HG02870 (cell line): ENCODE measurements around the gene GTPBP10.
"Not testable (repeated sequence)": the region's sequence is repeated elsewhere in the genome, so short reads cannot be mapped to it uniquely, and the experiment has no call there.

Experiments
- ATAC-seq: cut with Tn5 transposase; IDR thresholded peaks from one replicate; pipeline ENCODE4 v1.9.1; 2021; ENCODE audit warnings: mild to moderate bottlenecking, moderate library complexity; ENCODE audit not compliant: unreplicated experiment

GTPBP10 gene, protein sequence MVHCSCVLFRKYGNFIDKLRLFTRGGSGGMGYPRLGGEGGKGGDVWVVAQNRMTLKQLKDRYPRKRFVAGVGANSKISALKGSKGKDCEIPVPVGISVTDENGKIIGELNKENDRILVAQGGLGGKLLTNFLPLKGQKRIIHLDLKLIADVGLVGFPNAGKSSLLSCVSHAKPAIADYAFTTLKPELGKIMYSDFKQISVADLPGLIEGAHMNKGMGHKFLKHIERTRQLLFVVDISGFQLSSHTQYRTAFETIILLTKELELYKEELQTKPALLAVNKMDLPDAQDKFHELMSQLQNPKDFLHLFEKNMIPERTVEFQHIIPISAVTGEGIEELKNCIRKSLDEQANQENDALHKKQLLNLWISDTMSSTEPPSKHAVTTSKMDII

DNA sequence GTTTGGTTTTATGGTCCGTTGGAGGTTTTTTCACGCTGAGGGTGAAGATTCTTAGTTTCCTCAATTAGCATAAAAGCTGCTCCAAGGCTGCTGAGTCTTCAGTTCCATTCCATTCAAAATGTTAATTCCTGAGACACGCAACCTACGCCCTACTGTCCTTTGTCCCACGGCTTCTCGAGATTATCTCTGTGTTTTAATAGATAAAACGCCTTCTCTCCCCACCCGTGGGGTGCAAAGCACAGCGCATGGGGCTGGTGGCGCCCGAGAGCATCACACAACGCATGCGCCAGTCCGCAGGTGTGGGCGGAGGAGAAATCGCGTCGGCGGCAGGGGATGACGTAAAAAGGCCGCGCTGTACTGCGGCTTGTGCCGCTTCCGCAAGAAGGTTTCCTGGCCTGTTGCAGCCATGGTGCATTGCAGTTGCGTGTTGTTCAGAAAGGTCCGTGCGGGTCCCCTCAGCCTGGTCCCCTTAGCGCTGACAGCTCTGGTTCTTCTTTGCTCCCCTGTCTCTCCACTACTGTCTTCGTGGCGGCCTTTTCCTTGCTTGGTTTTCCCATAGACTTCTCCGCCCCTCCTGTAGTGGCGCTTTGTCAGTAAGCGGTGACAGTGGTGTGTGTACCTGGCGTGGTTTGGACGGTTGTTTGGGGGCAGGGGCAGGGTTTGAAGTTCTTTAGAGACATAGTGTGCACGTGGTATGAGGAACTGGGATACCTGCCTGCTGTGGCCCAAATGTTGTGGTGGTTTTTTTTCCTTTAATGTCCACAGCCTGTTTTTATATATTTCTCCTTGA is at the start of gene GTPBP10:
TSS of gene GTPBP10 (plus strand) at position 381 of the 790 bp plus-strand sequence. CDS start at position 407, 26 bp downstream.
- peak; percentile 94 for ATAC-seq

DNA sequence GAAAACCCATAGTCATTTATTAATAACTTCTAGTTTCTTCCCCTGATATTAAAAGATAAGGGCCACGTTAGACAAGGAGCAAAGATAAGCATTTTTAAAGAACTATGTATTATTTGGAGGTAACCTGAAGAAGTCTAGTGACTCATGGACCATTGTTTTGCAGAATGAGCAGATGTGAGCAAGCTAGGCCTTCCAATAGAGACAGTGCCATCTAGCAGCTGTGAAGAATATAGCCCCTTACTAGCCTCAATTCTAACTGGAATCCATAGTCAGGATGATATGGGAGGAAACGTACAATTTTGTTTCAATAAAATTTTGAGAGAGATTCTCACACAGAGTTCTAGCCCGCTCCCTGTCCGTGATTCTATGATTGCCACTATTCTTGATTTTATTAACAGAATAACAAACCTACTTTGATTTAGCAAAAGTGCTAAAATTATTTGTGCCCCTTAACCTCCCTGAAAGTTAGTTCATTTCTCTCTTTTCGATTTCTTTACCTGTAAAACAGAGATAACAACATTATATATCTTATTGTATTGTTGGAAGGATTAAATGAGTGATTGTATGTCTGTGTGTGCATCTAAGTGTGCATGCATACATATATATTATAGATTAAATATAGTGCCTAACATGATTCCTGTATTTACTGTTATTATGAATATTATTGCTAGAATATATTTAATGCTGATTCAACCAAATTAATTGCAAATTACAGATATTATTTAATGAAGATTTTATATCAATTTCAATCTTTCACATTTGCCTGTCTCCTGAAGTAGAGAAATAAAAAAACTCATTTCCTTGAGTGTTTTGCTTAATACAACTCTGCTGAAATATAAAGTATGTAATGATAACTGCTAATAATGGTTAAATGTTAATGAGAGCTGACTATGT is 48.1 kb upstream of the GTPBP10 start:
- ATAC-seq: peak; percentile 85

DNA sequence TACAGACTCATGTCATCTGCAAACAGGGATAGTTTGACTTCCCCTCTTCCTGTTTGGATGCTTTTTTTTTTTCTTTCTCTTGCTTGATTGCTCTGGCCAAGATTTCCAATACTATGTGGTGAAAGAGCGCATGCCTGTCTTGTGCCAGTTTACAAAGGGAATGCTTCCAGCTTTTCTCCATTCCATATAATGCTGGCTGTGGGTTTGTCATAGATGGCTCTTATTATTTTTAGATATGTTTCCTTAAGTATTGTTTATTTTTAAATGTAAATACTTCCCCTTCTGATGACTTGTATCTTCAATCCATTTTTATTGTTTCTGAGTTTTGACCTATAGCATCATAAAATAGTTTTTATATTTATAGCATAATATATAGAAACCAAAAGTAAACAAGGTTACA is 43.3 kb upstream of the GTPBP10 start:
- no peak for ATAC-seq

DNA sequence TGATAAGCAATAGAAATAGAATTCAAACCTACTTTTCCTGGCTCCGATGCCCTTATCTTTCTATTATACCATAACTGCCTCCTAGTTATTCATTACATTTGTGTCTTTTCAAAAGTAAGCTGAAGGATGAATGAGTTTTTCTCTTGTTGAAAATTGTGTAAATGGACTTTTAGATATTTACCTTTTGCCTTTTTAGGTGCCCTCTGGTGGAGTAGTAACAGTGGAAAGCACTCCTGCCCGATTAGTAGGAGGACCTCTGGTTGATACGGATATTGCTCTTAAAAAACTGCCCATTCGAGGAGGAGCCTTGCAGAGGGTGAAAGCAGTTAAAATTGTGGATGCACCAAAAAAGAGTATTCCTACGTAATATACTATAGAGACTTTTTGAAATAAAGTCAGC is 36.6 kb upstream of the GTPBP10 start:
- ATAC-seq: no peak

DNA sequence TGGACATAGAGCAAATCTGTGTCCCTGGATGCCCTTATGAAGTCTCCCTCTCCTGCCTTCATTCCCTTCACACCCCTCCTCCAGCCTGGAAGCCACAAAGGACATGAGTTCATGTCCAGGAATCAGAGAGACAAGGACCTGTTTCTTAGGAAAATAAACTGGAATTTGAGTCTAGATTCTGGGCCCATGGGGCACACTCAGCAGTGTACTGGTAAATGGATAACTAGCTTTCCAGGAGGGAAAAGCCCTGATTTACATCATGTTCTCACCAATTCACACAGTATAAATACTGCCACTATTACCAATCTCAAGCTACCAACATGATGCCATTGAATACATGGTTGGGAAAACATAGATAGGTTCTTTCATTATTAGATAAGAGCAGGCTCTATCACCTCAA is 35.3 kb upstream of the GTPBP10 start:
- no peak for ATAC-seq

DNA sequence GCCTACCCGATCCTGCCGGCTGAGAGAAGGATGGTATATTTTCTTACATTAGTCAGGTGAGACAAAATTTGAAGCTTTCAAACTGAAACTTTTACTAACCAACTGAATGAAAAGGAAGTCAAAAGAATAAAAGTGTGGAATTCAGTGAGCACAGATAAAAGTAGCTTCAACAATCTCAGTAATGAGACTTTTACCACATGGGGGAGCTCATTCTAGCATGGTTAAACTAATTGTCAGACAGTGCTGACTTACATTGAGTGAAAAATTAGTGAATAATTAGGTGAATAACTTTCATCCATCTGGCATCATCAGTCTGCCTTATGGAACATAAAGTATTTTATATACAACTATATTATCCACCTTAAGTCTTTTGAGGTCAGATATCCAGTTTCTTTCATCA is 33.8 kb upstream of the GTPBP10 start:
- ATAC-seq: no peak

DNA sequence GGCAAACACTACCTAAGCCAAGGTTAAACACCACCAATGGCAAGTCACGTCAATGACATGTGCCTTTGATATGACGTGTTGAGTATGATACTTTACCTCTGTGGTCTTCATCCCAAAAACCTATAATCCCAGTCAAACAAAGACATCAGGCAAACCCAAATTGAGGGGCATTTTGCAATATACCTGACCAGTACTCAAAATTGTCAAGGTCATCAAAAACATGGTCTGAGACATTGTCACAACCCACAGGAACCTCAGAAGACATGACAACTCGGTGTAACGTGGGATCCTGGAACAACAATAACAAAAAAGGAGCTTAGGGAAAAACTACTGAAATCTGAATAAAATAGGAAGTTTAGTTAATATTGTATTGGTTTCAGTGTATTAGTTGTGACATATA is 32.6 kb upstream of the GTPBP10 start:
- ATAC-seq: no peak

DNA sequence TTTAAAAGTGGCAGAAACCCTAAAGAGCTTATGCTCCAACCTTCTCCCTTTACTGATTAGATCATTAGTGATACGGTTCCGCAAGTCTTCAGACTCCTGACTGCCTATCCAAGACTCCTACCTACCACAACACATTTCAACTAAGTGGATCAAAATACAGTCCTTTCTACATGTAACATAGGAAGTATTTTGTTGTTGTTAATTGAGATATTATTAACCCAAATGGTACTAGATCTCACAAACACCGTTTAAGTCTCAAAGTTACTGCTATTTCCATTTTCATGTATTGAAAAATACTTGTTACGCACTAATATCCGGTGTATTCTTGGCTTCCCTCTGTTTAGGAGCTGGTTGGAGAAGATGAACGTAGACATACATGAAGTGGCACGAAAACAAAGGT is 26.5 kb upstream of the GTPBP10 start:
- ATAC-seq: no peak

DNA sequence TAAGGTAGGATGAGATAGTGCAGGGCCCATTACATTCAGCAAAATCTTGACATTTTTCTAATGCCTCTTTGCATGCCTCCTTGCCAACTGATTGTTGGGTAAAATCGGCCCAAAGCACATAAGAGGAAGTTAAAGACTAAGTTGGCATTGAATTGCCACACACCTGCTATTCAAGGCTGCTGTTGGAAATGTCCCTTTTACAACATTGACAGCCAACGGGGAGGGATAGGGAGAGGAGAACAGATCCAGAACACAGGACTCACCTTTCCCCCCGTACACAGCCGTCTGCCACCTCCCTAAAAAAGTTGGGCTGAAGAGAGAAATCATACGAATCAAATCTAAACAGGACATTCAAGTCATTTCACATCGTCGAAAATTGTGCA is 26.1 kb upstream of the GTPBP10 start:
- ATAC-seq: no peak

DNA sequence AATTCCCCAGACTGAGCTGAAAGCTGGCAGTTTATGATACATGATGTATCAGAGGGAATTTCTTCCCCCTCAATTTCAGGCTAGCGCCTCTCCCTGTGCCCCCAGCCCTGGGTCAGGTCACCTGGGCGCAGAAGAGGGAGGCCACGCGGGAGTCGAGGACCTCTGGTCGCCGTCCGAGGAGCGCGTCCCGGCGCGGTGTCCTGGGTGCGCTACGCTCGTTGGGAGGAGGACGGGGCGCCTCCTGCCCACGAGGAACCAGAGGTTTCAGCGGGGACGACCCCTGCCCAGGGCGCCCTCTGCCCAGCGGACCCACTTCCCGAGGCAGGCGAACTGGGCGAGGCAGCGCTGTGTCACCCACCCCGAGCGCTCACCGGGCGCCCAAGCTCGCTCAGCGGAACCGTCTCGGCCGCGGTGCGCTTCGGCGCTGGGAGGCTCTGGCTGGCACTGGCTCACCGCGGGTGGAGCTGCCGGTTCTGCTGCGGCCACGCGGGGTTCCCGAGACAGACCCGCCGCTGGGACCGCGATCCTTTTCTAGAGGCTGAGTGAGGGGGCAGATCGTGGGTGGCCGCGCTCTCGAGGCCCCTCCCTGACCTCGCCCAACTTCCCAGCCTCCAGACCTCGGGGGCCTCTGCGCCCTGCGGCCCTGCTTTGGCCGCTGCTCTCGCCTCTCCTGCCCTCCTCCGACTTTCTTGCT is 25.6 kb upstream of the GTPBP10 start, which contains the start of gene FAM237B:
TSS of gene FAM237B (minus strand) at position 504 of the 694 bp plus-strand sequence. CDS start 1,556 bp downstream, outside the sequence.
- ATAC-seq: no peak

DNA sequence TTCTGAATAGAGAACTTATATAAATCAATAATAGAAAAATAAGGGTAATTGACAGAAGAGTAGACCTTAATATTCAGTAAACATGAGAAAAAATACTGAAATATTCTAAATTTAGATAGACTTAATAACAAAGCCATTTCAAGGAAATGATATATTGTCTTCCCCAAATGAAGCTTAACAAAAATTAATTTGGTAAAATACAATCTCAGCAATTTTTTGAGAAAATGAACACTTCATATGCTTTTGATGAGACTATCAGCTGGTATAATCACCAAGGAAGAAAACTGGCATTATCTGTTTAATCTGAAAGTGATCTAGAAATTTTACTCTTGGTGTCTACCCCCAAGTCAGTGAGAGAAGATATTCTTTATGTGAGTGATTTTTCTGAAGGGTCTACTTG is 23.7 kb upstream of the GTPBP10 start:
- no peak for ATAC-seq

DNA sequence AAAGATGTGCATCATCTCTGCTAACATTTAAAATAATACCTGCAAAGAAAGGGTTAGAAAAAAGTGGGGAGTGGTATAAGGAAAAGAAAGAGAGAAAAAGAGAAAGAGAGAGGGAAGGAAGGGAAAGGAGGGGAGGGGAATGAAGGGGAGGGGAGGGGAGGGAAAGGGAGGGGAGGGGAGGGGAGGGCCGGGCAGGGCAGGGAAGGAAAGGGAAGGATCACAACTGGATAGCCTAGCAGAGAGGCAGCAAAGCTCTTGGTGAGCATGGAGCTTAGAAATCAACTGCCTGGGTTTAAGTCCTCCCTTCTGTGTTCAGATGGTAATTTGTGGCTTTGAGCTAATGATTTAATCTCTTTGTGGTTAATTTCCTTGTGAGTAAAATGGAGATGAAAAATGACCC is 20.0 kb upstream of the GTPBP10 start:
- ATAC-seq: no peak

DNA sequence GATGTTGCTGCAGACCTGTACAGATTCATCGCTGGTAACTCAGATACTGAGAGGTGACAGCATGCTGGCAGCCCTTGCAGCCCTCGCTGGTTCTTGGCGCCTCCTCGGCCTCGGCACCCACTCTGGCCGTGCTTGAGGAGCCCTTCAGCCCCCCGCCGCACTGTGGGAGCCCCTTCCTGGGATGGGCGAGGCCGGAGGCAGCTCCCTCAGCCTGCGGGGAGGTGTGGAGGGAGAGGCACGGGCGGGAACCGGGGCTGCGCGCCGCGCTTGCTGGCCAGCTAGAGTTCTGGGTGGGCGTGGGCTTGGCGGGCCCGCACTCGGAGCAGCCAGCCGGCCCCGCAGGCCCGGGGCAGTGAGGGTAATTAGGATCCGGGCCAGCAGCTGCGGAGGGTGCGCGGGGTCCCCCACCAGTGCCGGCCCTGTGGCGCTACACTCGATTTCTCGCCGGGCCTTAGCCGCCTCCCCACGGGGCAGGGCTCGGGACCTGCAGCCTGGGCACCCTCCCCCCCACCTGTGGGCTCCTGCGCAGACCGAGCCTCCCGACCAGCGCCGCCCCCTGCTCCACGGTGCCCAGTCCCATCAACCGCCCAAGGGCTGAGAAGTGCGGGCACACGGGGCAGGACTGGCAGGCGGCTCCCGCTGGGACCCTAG is 12.2 kb upstream of the GTPBP10 start:
- no peak for ATAC-seq

DNA sequence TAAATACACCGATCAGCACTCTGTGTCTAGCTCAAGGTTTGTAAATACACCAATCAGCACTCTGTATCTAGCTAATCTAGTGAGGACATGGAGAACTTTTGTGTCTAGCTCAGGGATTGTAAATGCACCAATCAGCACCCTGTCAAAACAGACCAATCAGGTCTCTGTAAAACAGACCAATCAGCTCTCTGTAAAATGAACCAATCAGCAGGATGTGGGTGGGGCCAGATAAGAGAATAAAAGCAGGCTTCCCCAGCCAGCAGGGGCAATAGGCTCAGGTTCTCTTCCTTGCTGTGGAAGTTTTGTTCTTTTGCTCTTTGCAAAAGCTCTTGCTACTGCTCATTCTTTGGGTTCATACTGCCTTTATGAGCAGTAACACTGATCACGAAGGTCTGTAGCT is 11.6 kb upstream of the GTPBP10 start:
- not testable (repeated sequence) for ATAC-seq

DNA sequence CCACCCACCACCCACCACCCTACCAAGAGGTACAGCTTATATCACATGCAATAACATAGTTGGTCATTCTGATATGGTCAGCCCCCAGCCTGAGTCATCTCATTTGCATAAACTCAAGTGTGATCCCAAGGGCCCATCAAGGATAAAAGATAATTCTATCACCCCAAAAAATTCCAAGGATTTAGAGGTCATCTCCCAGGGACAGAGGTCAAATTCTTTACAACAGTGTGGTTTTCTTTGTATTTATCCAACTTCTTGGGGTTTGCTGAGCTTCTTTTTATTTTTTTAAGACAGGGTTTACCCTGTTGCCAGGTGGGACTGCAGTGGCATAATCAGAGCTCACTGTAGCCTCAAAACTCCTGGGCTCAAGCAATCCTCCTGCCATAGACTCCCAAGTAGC is 9.4 kb upstream of the GTPBP10 start:
- no peak for ATAC-seq

DNA sequence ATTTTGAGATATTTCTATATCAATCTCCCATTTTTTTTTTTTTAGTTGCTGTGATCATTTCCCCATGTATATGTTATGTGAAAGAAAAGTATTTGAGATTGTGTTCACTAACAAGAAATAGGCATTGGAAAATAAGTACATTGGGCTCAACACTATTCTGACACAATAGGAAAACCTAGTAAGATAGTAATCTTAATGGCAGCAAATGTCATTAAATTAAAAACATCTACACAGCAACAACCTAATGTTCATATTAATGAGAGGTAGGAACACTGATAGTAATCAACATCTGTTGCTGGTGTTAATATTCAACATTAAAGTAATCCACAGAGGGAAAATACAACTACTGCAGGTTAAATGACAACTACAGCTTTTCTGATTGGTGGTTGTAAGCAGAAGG is 1.5 kb upstream of the GTPBP10 start:
- ATAC-seq: no peak

DNA sequence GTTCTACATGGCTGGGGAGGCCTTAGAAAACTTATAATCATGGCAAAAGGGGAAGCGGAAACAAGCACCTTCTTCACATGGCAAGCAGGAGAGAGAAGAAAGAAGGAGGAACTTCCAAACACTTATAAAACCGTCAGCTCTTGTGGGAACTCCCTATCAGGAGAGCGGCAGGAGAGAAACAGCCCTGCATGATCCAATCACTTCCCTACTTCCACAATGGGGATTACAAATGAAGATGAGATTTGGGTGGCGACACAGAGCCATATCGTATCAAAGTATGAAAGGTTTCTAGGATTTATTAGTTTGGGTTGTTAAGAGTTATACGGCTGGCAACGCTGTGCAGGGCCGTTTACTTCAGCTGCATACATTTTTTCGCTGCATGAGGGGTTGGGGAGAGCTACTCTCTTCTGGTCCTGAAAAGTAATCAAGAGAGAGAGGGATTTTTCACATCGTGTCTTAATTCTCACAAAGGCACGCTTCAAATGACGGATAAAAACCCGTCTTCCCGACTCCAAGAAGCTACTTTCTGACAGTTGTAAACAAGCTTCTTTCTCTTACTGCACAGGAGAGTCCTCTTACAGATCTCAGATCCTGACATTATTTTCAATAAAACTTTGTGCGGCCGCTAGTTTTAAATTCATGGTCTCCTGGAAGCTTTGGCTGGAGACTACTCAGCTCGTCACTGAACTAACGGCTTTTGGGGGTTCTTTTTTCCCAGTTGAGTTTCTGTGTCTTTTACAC is 751 bp upstream of the GTPBP10 start:
- peak; percentile 12 for ATAC-seq

DNA sequence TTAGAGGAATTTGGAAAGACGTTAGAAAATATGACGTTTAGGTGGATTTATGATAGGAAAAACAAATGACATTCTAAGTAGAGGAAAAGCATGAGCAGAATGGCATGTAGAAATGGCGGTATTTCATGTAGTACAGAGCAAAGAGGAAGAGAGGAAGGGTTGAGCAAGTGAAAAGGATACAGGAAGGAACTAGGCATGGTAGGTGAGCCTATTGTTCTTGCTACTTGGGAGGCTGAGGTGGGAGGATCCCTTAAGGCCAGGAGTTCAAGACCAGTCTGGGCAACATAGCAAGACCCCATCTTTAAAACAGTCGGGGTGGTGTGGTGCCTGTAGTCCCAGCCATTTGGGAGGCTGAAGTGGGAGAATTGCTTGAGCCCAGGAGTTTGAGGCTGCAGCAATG is 1.2 kb downstream of the GTPBP10 start:
- no peak for ATAC-seq

DNA sequence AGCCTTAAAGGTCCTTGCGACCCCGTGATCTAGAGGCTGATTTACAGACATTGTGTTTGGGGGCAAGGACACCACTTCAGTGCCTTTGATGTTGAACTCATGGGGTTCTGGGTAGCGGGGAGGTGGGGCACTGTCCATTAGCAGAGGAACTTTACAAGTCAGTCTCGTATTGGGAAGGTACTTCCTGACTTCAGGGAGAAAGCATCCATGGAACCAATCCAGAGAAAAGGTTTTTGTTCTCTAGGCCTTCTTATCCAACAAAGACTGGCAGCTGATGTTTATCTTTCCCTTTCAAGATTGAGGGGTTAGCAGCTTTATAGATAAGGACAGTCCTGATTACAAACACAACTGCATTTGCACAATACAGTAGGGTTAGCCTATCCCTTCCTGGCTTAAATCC is 2.8 kb downstream of the GTPBP10 start:
- ATAC-seq: no peak
